ENCODE data around the gene PTGER2. TPM values are rescaled to one million over a fixed set of nuclear protein-coding genes. Genes with fewer than 3 reads are reported as not detected.

PTGER2 gene
- total RNA-seq, 4 donors from 2014 or later: 2.1 to 14.4 (median 4.0) TPM

DNA sequence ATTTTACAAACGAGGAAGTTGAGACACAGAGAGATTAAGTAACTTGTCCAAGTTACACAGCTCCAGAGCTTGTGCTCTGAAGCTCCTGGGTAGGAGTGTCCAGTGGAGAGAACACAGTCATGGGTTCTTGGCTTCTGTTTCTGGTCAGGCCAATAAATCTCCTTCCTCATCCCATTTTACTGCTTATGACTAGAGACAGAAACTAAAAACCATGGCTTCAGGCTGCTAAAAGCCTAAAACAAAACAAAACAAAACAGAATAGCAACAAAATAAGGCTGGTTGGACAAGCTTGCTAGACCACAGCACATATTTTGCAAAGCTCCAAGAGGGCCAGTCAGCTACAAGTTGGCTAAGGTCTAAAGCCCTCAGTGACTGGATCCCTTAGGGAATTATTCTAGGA lies 49.8 kb downstream of the PTGER2 start:
- peak overlapping the region in 1 of 4 donors; percentile 56 for H3K27ac ChIP-seq
- no peaks in the 10 kb centered on the region for H3K36me3 ChIP-seq
- no peak for TF ChIP-seq EP300 (IDR thresholded peaks at IDR 0.05)
- TF ChIP-seq, protein P1, sequence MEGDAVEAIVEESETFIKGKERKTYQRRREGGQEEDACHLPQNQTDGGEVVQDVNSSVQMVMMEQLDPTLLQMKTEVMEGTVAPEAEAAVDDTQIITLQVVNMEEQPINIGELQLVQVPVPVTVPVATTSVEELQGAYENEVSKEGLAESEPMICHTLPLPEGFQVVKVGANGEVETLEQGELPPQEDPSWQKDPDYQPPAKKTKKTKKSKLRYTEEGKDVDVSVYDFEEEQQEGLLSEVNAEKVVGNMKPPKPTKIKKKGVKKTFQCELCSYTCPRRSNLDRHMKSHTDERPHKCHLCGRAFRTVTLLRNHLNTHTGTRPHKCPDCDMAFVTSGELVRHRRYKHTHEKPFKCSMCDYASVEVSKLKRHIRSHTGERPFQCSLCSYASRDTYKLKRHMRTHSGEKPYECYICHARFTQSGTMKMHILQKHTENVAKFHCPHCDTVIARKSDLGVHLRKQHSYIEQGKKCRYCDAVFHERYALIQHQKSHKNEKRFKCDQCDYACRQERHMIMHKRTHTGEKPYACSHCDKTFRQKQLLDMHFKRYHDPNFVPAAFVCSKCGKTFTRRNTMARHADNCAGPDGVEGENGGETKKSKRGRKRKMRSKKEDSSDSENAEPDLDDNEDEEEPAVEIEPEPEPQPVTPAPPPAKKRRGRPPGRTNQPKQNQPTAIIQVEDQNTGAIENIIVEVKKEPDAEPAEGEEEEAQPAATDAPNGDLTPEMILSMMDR (IDR thresholded peaks at IDR 0.05): no peak

DNA sequence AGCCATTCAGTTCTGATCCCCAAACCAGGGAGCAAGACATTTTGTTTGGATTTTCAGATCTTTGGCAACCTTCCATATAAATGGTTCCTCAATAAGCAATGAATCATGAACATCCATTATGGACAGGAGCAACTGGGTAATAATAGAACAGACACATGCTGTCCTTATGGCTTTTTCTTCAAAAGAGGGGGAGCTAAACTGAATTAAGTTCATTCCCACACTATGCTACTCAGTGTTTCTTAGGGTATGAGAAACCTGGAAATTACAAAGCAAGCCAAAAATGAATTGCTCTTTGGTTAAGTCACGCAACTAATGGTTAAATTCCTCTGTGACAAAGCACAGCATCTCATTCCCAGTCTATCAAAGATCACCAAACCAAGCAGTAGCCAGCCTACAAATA lies 51.0 kb downstream of the PTGER2 start:
- Histone ChIP-seq H3K27me3 (no peaks in the 10 kb centered on the region), H3K36me3 (no peaks in the 10 kb centered on the region), H3K27ac (no peak overlapping the region), H3K4me3 (no peak overlapping the region), H3K4me1 (peaks cover 0 to 36% (median 3%) of the 10 kb centered on the region in 4 donors), H3K9me3 (no peaks in the 10 kb centered on the region)
- TF ChIP-seq, protein P1 (IDR thresholded peaks at IDR 0.05): no peak
- DNase-seq (ENCODE audit: low spot score in 2 of 2): no peak
- 77 to 85% methylated on average over 1 of the region's 1 CpG for whole genome bisulfite sequencing, 2 donors

More for the DNA sequence above, 49.8 kb downstream of the PTGER2 start:
- Histone ChIP-seq H3K4me3 (no peak overlapping the region), H3K27me3 (no peaks in the 10 kb centered on the region), H3K9me3 (no peaks in the 10 kb centered on the region), H3K4me1 (peaks cover 0 to 25% (median 3%) of the 10 kb centered on the region in 4 donors)
- WGBS, 2 donors: 30 to 64% methylated on average over 1 of the region's 1 CpG
- DNase-seq (ENCODE audit: low spot score in 2 of 2): no peak

DNA sequence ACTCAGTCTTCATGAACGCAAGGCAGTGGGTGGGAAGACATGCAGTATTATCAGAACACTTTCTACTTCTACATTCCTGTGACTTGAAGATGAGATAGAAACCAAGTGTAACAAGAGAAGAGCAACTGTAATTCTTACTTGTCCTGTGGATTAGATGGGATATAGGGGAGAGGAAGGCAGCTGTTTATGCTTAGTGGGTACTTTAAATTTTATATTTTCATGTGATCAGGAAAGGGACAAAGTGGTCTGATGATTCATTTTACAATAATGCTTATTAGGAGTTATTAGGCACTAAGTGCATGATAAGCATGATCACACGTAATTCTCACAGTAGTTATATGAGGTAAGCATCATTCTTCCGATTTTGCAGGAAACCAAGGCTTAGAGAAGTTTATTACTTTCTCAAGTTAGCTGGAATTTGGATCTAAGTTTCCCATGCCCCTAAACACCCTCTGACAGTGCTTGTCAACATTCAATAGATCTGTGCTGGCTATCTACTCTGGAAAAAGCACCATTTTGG lies 52.7 kb downstream of the PTGER2 start:
- no peak overlapping the region for H3K27ac ChIP-seq
- no peaks in the 10 kb centered on the region for H3K36me3 ChIP-seq
- 56 to 63% methylated on average over 3 of the region's 3 CpGs for whole genome bisulfite sequencing, 2 donors
- no peaks in the 10 kb centered on the region for H3K27me3 ChIP-seq
- DNase-seq (ENCODE audit: low spot score in 2 of 2): no peak
- H3K4me3 ChIP-seq: no peak overlapping the region
- H3K9me3 ChIP-seq: no peaks in the 10 kb centered on the region
- no peak for TF ChIP-seq POLR2A (IDR thresholded peaks at IDR 0.05)
- TF ChIP-seq, protein P1 (IDR thresholded peaks at IDR 0.05): no peak
- TF ChIP-seq EP300 (IDR thresholded peaks at IDR 0.05): no peak
- peaks cover 0 to 33% (median 3%) of the 10 kb centered on the region in 4 donors for H3K4me1 ChIP-seq

DNA sequence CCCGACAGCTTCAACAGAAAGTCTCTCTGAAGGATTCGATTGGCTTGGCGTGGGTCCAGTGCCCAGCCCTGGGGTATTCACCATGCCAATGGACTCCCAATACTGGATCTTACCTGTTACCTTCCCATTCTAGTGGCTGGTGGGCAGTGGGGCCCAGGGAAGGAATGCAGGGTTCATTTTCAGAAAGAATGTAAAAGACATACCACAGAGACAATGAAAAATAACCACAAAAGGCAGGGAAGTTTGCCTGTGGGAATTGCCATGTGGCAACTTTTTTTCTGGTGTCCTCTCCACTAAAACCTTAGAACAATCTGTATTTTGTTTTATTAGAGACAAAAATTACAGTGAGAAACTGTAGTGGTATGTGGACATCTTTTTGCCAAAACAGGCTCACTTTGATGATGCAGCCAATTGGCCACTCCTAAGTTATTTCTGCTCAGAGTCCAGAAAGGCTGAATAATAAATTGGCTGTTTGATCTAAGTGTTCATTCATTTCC lies 55.2 kb downstream of the PTGER2 start:
- 68 to 78% methylated on average over 3 of the region's 3 CpGs for WGBS, 2 donors
- H3K27ac ChIP-seq: peak overlapping the region in 2 of 4 donors; percentile 64 to 69

DNA sequence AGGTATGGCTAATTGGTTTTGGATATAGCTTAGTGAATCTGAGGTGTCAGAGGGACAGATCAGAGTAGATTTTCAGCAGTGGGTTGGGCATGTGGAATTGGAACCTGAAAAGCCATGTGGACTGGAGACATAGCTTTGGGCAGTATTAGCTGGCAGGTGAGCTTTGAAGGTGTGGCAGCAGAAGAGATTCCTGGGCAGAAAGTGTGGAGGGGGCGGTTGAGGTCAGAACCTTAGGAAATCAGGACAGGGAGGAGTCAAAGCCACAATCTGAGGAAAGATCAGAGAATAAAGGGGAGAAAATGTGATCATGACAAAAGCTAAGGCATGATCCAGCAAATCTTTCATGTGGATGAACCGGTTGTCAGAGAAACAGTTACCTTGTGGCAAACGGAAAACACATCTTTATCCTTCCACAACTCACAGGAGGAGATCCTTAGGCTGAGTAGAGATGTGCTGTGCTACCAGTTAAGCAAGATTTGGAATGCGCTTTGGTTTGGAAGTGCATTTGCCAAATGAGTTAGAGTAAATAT lies 56.4 kb downstream of the PTGER2 start:
- H3K27me3 ChIP-seq: no peaks in the 10 kb centered on the region
- TF ChIP-seq, protein P1 (IDR thresholded peaks at IDR 0.05): no peak
- TF ChIP-seq POLR2A (IDR thresholded peaks at IDR 0.05) (no peak), EP300 (IDR thresholded peaks at IDR 0.05) (no peak)
- peaks cover 0 to 17% (median 0%) of the 10 kb centered on the region in 4 donors for H3K9me3 ChIP-seq
- no peaks in the 10 kb centered on the region for H3K36me3 ChIP-seq
- H3K4me3 ChIP-seq: no peak overlapping the region
- WGBS, 2 donors: 79 to 90% methylated on average over 4 of the region's 4 CpGs
- DNase-seq (ENCODE audit: low spot score in 2 of 2): no peak
- no peak overlapping the region for H3K27ac ChIP-seq
- H3K4me1 ChIP-seq: peaks cover 0 to 15% (median 0%) of the 10 kb centered on the region in 4 donors

More for the DNA sequence above, 55.2 kb downstream of the PTGER2 start:
- peak in 1 of 2 donors; percentile 17 for DNase-seq (ENCODE audit: low spot score in 2 of 2)
- no peak for TF ChIP-seq POLR2A (IDR thresholded peaks at IDR 0.05)
- TF ChIP-seq EP300 (IDR thresholded peaks at IDR 0.05): peak in 1 of 2 donors; percentile 49
- TF ChIP-seq, protein P1 (IDR thresholded peaks at IDR 0.05): no peak
- H3K27me3 ChIP-seq: no peaks in the 10 kb centered on the region
- no peak overlapping the region for H3K4me3 ChIP-seq
- H3K4me1 ChIP-seq: peaks cover 0 to 22% (median 0%) of the 10 kb centered on the region in 4 donors
- no peaks in the 10 kb centered on the region for H3K36me3 ChIP-seq
- peaks cover 0 to 12% (median 0%) of the 10 kb centered on the region in 4 donors for H3K9me3 ChIP-seq

Measured in tibial nerve (tissue), 4 donors.